Testis (tissue), 2 donors: ENCODE results near the gene ACSF2.
"Not testable (repeated sequence)": the region's sequence is repeated elsewhere in the genome, so short reads cannot be mapped to it uniquely, and the experiment has no call there.

Experiments
- POLR2A ChIP-seq: fragments of 450-650 bp; IDR thresholded peaks from one replicate; pipeline ENCODE4 v1.6.1; 2017; ENCODE audit warnings: antibody characterized with exemption, mild to moderate bottlenecking, moderate library complexity
- TF ChIP-seq, protein P1 (sequence below), 3 experiments: fragments of 450-650 bp in 2 of 3; fragments of 200-600 bp in 1 of 3; sonication (generic) in 1 of 3; IDR thresholded peaks; one replicate each; pipeline ENCODE4 v1.5.1; 2016 to 2019; ENCODE audit warnings: antibody characterized with exemption in 3 of 3, mild to moderate bottlenecking in 2 of 3, moderate library complexity in 1 of 3

GRCh38 chr17:50428126-50428525 lies 2.1 kb downstream of the ACSF2 start:
- TF ChIP-seq, protein P1, sequence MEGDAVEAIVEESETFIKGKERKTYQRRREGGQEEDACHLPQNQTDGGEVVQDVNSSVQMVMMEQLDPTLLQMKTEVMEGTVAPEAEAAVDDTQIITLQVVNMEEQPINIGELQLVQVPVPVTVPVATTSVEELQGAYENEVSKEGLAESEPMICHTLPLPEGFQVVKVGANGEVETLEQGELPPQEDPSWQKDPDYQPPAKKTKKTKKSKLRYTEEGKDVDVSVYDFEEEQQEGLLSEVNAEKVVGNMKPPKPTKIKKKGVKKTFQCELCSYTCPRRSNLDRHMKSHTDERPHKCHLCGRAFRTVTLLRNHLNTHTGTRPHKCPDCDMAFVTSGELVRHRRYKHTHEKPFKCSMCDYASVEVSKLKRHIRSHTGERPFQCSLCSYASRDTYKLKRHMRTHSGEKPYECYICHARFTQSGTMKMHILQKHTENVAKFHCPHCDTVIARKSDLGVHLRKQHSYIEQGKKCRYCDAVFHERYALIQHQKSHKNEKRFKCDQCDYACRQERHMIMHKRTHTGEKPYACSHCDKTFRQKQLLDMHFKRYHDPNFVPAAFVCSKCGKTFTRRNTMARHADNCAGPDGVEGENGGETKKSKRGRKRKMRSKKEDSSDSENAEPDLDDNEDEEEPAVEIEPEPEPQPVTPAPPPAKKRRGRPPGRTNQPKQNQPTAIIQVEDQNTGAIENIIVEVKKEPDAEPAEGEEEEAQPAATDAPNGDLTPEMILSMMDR (IDR thresholded peaks at IDR 0.05) = not testable (repeated sequence)
- TF ChIP-seq POLR2A = not testable (repeated sequence)
